Endothelial cell (in vitro differentiated cells): ENCODE results near the gene CXCL10. TPM values are rescaled to one million over a fixed set of nuclear protein-coding genes. Genes with fewer than 3 reads are reported as not detected.

ENCODE experiments used
- DNase-seq: peaks from one replicate; pipeline ENCODE4 v3.0.0; 2021; ENCODE audit warnings: low spot score
- H3K27ac Mint-ChIP-seq: one replicate; pipeline ENCODE4 v1.8.0; 2021; ENCODE audit warnings: mixed read lengths, inconsistent platforms; ENCODE audit not compliant: unreplicated experiment
- H3K27me3 Mint-ChIP-seq: one replicate; pipeline ENCODE4 v1.8.0; 2021; ENCODE audit warnings: mild to moderate bottlenecking, moderate library complexity, mixed read lengths, inconsistent platforms; ENCODE audit not compliant: unreplicated experiment
- H3K36me3 Mint-ChIP-seq: one replicate; pipeline ENCODE4 v1.8.0; 2021; ENCODE audit warnings: mild to moderate bottlenecking, low read depth, mixed read lengths, inconsistent platforms; ENCODE audit not compliant: unreplicated experiment
- H3K4me1 Mint-ChIP-seq: one replicate; pipeline ENCODE4 v1.8.0; 2021; ENCODE audit warnings: mild to moderate bottlenecking, mixed read lengths, inconsistent platforms; ENCODE audit not compliant: unreplicated experiment
- H3K4me3 Mint-ChIP-seq: one replicate; pipeline ENCODE4 v1.8.0; 2021; ENCODE audit warnings: mild to moderate bottlenecking, mixed read lengths, inconsistent platforms; ENCODE audit not compliant: unreplicated experiment
- H3K9me3 Mint-ChIP-seq: one replicate; pipeline ENCODE4 v1.8.0; 2021; ENCODE audit warnings: mixed read lengths, inconsistent platforms; ENCODE audit not compliant: unreplicated experiment
- CTCF ChIP-seq: fragments of 200-600 bp; sonication (generic); IDR thresholded peaks from one replicate; pipeline ENCODE4 v1.5.0; 2021; ENCODE audit warnings: antibody characterized with exemption; ENCODE audit not compliant: unreplicated experiment
- total RNA-seq: library from RNA; stranded (reverse); fragmentation: NEBNext Ultra II Directional; extraction: Animal tissue kit (Norgen Biotek cat#: 25700); gene quantifications from one replicate; pipeline ENCODE4 v1.2.1, GENCODE V29; 2021; ENCODE audit not compliant: unreplicated experiment

The CXCL10 gene
- total RNA-seq, 1 donor from 2014 or later = not detected

GRCh38 chr4:76036855-76037254 lies 13.6 kb upstream of the CXCL10 start:
- H3K9me3 Mint-ChIP-seq = no peaks in the 10 kb centered on the region
- no peak for DNase-seq
- H3K27ac Mint-ChIP-seq = no peak overlapping the region
- no peaks in the 10 kb centered on the region for H3K27me3 Mint-ChIP-seq
- no peak overlapping the region for H3K4me3 Mint-ChIP-seq
- H3K4me1 Mint-ChIP-seq = peaks cover 4% of the 10 kb centered on the region
- no peaks in the 10 kb centered on the region for H3K36me3 Mint-ChIP-seq
- no peak for TF ChIP-seq CTCF

DNA sequence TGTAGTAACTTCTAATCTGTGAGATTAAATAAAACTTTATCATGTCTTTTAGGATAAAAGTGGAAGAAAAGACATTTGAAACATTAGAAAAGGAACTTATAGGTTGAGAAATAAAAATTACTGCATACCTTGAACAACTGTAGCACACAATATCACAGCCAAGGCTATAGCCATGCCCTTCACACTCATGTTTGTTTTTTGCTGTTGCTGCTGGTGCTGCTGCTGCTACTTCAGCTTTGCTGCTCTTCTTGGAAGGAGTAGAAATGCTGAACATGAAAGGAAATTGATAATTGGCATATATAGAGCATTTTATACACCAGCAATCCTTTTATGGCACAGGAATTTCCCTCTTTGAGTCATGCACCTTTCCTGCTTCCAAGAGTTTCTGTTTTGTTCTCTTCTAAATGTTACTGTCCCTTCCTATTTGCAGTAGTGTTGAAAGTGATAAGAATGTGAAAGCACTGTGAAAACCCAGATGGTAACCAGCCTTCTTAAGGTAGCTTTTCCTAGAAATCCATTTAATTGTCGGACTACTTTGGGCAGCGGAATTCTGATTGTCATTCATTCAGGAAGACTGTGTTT lies 12.6 kb upstream of the CXCL10 start, which contains the start of gene CXCL11:
CXCL11 (minus strand) TSS at position 272 of the 582 bp plus-strand sequence; CDS start at position 189, 83 bp downstream.
- Mint-ChIP-seq H3K4me3 (no peak within 1 kb of the TSS), H3K27me3 (no peaks in the 10 kb centered on the region), H3K9me3 (no peaks in the 10 kb centered on the region), H3K4me1 (peaks cover 4% of the 10 kb centered on the region), H3K36me3 (no peaks in the 10 kb centered on the region), H3K27ac (no peak within 1 kb of the TSS)
- DNase-seq = no peak
- no peak for TF ChIP-seq CTCF

DNA sequence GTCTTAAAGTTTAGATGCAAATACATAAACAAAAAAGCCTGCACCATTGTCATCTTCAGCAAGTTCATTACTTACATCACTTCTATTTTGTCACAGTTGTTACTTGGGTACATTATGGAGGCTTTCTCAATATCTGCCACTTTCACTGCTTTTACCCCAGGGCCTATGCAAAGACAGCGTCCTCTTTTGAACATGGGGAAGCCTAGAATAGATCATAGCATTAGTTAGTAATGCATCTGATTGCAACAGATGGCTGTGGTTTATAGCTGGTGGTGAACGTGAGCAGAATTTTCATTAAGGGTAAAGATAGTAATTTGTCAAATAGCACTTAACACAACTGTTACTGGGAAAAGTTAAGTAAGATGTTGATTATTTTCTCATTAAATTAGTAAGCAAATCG lies 11.8 kb upstream of the CXCL10 start:
- DNase-seq = no peak
- Mint-ChIP-seq H3K4me1 (peaks cover 4% of the 10 kb centered on the region), H3K9me3 (no peaks in the 10 kb centered on the region), H3K27ac (no peak overlapping the region), H3K27me3 (no peaks in the 10 kb centered on the region), H3K4me3 (no peak overlapping the region), H3K36me3 (no peaks in the 10 kb centered on the region)
- no peak for TF ChIP-seq CTCF

DNA sequence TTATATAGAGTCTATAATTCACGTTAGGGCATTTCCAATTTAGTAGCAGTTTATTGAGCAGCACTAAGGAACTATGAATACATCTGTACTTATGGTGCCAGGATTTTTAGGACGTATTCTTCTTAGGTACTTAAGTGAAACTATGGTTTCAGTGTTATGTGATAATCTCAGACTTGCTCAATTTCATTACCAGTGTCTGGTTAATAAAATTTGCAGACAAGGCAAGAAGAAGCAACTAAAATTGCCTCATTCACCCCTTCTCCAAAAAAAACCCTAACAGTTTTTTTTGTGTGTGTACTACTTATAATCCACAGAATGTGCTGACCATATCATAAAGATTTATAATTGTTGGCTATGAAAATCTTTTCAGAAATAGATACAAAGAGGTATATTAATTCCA lies 6.0 kb upstream of the CXCL10 start:
- Mint-ChIP-seq H3K27me3 (no peaks in the 10 kb centered on the region), H3K27ac (no peak overlapping the region), H3K36me3 (no peaks in the 10 kb centered on the region), H3K9me3 (no peaks in the 10 kb centered on the region), H3K4me3 (no peak overlapping the region), H3K4me1 (no peaks in the 10 kb centered on the region)
- TF ChIP-seq CTCF = no peak
- no peak for DNase-seq

DNA sequence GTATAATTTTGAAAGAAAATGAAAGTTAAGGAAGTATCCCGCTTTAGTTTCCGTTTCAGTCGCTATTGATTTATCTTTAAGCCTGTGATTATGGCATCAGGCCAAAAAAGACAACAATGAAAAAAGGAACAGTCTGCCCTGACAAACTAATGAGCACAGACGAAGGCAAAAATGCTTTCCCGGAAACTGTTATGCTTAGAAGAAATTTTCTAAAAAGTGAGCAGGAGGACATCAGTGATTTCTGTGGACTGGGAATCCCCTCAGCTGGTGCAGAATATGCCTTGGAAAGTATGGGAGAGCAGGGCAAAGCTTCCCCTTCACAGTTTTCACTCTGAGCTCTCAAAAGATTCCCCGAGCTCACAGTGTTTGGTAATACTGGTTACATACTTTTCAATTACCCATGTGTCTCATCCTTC lies 5.1 kb upstream of the CXCL10 start:
- no peaks in the 10 kb centered on the region for H3K36me3 Mint-ChIP-seq
- H3K27me3 Mint-ChIP-seq = no peaks in the 10 kb centered on the region
- no peaks in the 10 kb centered on the region for H3K4me1 Mint-ChIP-seq
- DNase-seq = no peak
- H3K27ac Mint-ChIP-seq = no peak overlapping the region
- H3K4me3 Mint-ChIP-seq = no peak overlapping the region
- TF ChIP-seq CTCF = no peak
- no peaks in the 10 kb centered on the region for H3K9me3 Mint-ChIP-seq
